BE2C (cell line): ENCODE measurements around the gene UBALD1. TPM values are rescaled to one million over a fixed set of nuclear protein-coding genes. Genes with fewer than 3 reads are reported as not detected.

Experiments used
- DNase-seq: peaks from one replicate; pipeline ENCODE4 v3.0.0-alpha.2; 2020
- H3K27me3 ChIP-seq: fragments of 250-450 bp; sonication (Bioruptor Pico); 2 replicates; pipeline ENCODE4 v1.5.1; 2020; ENCODE audit warnings: mild to moderate bottlenecking
- H3K36me3 ChIP-seq: fragments of 250-450 bp; sonication (Bioruptor Pico); 2 replicates; pipeline ENCODE4 v1.5.1; 2020; ENCODE audit warnings: mild to moderate bottlenecking
- H3K4me1 ChIP-seq: fragments of 250-450 bp; sonication (Bioruptor Pico); 2 replicates; pipeline ENCODE4 v1.5.1; 2020
- H3K4me3 ChIP-seq: 2 replicates; pipeline ENCODE4 v1.5.1; 2011; ENCODE audit warnings: low read depth, low read length
- H3K9me3 ChIP-seq: fragments of 250-450 bp; sonication (Bioruptor Pico); 2 replicates; pipeline ENCODE4 v1.5.1; 2020
- polyA plus RNA-seq: library from polyadenylated mRNA; unstranded; fragments of >200 nt; gene quantifications from one replicate; pipeline ENCODE4 v1.2.1, GENCODE V29; 2012; ENCODE audit warnings: low read depth, missing spikeins; ENCODE audit not compliant: insufficient read length, insufficient read depth
- TF ChIP-seq, protein P1 (sequence below): IDR thresholded peaks from 2 replicates; pipeline ENCODE4 v1.5.1; 2012; ENCODE audit warnings: mild to moderate bottlenecking, low read depth, low read length

Gene UBALD1
- polyA plus RNA-seq: 91.5 TPM

DNA sequence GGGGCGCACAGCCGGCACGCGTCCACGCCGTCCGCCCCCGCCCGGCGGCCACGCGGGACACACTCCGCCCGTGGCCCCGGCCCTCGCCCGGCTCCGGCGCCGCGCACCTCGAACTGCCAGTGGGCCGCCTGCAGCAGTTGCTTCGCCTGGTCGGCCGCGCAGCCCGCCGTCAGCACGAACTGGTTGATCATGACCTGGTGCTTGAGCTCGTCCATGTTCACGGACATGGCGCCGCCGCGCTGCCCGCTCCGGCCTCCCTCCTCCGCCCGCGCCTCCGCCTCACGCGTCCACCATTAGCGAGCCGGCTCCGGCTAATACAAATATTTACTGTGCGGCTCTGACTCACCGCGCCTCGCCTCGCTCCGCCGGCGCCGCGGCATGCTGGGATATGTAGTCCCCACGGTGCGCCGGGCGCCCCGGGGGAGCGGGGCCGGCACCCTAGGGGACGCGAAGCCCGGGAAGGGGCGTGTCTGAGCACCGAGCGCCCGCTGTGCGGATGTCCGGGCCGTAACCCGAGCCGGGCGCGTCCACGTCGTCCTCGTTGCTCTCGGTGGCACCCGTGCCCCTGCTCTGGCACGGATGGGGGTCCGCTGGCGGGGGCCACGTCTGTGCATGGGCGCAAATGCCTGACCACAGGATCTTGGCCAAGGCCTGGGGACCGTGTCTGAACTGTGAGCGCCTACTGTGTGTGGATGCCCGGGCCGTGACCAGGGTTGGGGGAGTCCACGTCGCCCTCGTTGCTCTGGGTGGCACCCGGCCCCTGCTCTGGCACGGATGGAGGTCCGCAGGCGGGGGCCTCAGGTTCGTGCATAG lies at the start of gene UBALD1:
Gene UBALD1 (minus strand): TSS at position 318 of the 813 bp plus-strand sequence. CDS start 91 bp downstream, at position 227.
- H3K9me3 ChIP-seq: no peaks in the 10 kb centered on the region
- H3K27me3 ChIP-seq: no peaks in the 10 kb centered on the region
- TF ChIP-seq, protein P1, sequence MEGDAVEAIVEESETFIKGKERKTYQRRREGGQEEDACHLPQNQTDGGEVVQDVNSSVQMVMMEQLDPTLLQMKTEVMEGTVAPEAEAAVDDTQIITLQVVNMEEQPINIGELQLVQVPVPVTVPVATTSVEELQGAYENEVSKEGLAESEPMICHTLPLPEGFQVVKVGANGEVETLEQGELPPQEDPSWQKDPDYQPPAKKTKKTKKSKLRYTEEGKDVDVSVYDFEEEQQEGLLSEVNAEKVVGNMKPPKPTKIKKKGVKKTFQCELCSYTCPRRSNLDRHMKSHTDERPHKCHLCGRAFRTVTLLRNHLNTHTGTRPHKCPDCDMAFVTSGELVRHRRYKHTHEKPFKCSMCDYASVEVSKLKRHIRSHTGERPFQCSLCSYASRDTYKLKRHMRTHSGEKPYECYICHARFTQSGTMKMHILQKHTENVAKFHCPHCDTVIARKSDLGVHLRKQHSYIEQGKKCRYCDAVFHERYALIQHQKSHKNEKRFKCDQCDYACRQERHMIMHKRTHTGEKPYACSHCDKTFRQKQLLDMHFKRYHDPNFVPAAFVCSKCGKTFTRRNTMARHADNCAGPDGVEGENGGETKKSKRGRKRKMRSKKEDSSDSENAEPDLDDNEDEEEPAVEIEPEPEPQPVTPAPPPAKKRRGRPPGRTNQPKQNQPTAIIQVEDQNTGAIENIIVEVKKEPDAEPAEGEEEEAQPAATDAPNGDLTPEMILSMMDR: no peak
- H3K36me3 ChIP-seq: no peaks in the 10 kb centered on the region
- peak; percentile 91 for DNase-seq
- peak within 1 kb of the TSS; percentile 84 for H3K4me3 ChIP-seq
- peaks cover 8% of the 10 kb centered on the region for H3K4me1 ChIP-seq

DNA sequence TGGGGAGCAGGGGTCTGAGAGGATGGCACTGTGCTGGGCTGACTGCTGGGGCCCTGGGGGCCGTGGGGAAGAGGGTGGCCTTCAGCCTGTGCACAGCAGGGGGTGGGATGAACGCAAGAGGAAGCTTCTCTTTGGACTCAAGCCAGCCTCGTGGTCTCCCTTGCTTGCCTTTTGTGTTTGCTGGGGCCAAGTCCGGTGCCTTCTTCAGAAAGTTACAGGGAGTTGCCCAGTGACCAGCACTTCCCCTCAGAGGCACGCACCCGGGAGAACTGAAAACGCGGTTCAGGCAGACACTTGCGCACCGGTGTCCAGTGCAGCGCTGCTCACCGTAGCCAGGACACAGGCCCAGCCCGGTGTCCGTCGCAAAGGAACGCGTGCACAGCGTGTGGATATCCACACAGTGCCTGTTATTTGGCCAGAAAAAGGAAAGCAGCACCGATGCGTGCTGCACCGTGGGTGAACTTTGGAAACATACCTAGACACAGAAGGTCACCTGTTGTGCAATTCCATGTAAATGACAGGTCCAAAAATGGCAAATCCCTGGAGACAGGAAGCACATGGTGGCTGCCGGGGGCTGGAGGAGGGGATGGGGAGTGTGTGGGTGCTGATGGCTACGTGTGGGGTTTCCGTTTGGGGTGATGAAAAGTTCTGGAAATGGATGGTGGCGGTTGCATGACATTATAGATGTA lies 49.2 kb upstream of the UBALD1 start:
- DNase-seq: no peak
- H3K9me3 ChIP-seq: no peaks in the 10 kb centered on the region
- H3K4me3 ChIP-seq: no peak overlapping the region
- H3K4me1 ChIP-seq: peaks cover 10% of the 10 kb centered on the region; the same call in 1 of the 2 replicates
- H3K36me3 ChIP-seq: peaks cover 33% of the 10 kb centered on the region
- TF ChIP-seq, protein P1: no peak
- H3K27me3 ChIP-seq: no peaks in the 10 kb centered on the region

- Histone ChIP-seq H3K36me3 (peaks cover 28% of the 10 kb centered on the region), H3K27me3 (no peaks in the 10 kb centered on the region), H3K9me3 (no peaks in the 10 kb centered on the region), H3K4me1 (peaks cover 10% of the 10 kb centered on the region; the same call in 1 of the 2 replicates), H3K4me3 (no peak overlapping the region)
- DNase-seq: no peak
- TF ChIP-seq, protein P1: no peak
Observed at GRCh38 chr16:4663465-4663776, 48.7 kb upstream of the UBALD1 start.

GRCh38 chr16:4661661-4662060 lies 47.0 kb upstream of the UBALD1 start:
- DNase-seq: no peak
- H3K27me3 ChIP-seq: no peaks in the 10 kb centered on the region
- H3K9me3 ChIP-seq: no peaks in the 10 kb centered on the region
- TF ChIP-seq, protein P1: no peak
- H3K36me3 ChIP-seq: peaks cover 19% of the 10 kb centered on the region
- H3K4me3 ChIP-seq: no peak overlapping the region
- H3K4me1 ChIP-seq: peaks cover 10% of the 10 kb centered on the region; the same call in 1 of the 2 replicates

DNA sequence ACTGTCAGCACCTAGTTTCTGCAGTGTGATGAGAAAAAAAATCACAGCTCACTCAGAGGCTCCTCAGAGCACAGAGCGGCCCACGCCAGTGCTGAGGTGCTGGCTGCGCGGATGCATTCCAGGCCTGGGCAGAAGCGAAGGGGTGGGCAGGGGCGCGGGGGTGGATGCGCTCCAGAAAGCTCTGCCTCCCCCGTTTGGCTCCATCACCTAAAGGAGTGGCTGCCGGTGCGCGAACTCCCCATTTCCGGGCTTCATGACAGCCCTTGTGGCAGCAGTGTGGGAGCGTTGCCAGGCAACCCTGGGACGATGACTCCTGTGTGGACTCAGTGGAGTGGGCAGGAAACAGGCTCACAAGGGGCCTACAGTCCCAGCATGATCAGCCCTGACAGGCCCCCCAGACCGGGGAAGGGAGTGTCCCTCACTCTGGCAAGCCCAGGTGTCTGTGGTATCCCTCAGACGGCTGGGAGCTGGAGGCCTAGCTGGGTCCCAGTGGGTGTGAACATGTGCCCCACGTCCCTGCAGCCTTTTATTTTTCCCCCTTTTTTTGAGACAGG lies 45.8 kb upstream of the UBALD1 start:
- Histone ChIP-seq H3K9me3 (no peaks in the 10 kb centered on the region), H3K4me1 (peaks cover 10% of the 10 kb centered on the region; the same call in 1 of the 2 replicates), H3K27me3 (no peaks in the 10 kb centered on the region), H3K36me3 (peaks cover 25% of the 10 kb centered on the region), H3K4me3 (no peak overlapping the region)
- TF ChIP-seq, protein P1: no peak
- DNase-seq: peak; percentile 62
